GM06990 (cell line): ENCODE results near the gene C11orf42.

Source experiments
- DNase-seq: peaks from one replicate; pipeline ENCODE4 v3.0.0-alpha.2; 2011; ENCODE audit not compliant: insufficient read length; ENCODE audit errors: extremely low read depth
- H3K27me3 ChIP-seq: replicated peaks from 2 replicates; pipeline ENCODE4 v1.6.0; 2011; ENCODE audit warnings: low read length; ENCODE audit not compliant: control insufficient read depth, insufficient read depth
- H3K36me3 ChIP-seq: 2 replicates; pipeline ENCODE4 v1.5.1; 2011; ENCODE audit warnings: low read length; ENCODE audit not compliant: control insufficient read depth, insufficient read depth
- H3K4me3 ChIP-seq: replicated peaks from 2 replicates; pipeline ENCODE4 v1.5.1; 2011; ENCODE audit warnings: low read depth, mild to moderate bottlenecking, control low read depth, low read length
- TF ChIP-seq, protein P1 (sequence below): IDR thresholded peaks from 2 replicates; pipeline ENCODE4 v1.5.1; 2011; ENCODE audit warnings: low read length, control low read depth, mild to moderate bottlenecking, inconsistent platforms; ENCODE audit not compliant: insufficient read depth, poor library complexity, severe bottlenecking

Gene C11orf42

DNA sequence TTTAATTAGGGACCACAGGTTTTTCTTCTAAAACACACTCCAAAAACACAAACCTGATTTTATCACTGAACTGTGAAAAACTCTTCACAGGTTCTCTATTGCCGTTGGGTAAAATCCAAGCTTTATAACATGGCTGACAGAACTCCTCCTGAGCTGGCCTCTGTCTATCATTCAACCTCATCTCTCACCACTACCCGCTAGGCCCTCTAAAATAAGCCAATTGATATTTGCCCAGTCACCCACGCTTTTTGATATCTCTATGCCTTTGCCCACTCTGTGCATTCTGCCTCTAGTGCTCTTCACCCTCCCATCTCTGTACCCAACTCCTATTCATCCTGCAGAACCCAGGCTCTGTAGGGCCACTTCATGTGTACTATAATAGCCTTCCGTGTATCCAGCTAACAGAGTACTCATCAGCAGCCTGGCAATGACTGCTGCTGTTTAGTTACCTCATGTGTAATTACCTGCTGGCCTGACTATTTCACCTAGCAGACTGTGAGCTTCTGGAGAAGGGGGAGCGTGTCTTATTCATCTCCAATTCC lies 32.5 kb downstream of the C11orf42 start:
- Histone ChIP-seq H3K36me3 (no peaks in the 10 kb centered on the region), H3K4me3 (no peak overlapping the region), H3K27me3 (no peaks in the 10 kb centered on the region)
- no peak for DNase-seq
- TF ChIP-seq, protein P1, sequence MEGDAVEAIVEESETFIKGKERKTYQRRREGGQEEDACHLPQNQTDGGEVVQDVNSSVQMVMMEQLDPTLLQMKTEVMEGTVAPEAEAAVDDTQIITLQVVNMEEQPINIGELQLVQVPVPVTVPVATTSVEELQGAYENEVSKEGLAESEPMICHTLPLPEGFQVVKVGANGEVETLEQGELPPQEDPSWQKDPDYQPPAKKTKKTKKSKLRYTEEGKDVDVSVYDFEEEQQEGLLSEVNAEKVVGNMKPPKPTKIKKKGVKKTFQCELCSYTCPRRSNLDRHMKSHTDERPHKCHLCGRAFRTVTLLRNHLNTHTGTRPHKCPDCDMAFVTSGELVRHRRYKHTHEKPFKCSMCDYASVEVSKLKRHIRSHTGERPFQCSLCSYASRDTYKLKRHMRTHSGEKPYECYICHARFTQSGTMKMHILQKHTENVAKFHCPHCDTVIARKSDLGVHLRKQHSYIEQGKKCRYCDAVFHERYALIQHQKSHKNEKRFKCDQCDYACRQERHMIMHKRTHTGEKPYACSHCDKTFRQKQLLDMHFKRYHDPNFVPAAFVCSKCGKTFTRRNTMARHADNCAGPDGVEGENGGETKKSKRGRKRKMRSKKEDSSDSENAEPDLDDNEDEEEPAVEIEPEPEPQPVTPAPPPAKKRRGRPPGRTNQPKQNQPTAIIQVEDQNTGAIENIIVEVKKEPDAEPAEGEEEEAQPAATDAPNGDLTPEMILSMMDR = no peak

DNA sequence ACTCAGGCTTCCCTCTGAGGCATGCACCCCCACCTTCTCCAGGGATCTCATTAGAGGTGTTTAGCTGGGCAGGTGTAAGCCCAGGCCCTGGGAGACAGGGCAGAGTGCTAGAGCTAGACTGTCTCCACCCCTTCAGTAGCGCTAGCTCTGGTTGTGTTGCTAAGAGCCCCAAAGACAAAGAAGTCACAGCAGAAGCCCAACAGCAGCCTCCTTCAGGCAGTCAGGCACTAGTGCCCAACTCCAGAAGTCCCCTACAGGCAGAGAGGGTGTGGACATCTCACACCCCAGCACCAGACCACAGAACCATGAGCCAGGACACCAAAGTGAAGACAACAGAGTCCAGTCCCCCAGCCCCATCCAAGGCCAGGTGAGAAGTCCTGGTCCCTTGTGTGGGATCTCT lies 33.5 kb downstream of the C11orf42 start, which contains the start of gene CNGA4:
CNGA4 (plus strand) TSS at position 188 of the 400 bp plus-strand sequence; CDS start at position 306, 118 bp downstream.
- Histone ChIP-seq H3K27me3 (no peaks in the 10 kb centered on the region), H3K36me3 (no peaks in the 10 kb centered on the region), H3K4me3 (no peak within 1 kb of the TSS)
- TF ChIP-seq, protein P1 = no peak
- DNase-seq = no peak

DNA sequence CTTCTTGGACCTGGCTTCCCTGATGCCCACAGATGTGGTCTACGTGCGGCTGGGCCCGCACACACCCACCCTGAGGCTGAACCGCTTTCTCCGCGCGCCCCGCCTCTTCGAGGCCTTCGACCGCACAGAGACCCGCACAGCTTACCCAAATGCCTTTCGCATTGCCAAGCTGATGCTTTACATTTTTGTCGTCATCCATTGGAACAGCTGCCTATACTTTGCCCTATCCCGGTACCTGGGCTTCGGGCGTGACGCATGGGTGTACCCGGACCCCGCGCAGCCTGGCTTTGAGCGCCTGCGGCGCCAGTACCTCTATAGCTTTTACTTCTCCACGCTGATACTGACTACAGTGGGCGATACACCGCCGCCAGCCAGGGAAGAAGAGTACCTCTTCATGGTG lies 34.8 kb downstream of the C11orf42 start:
- Histone ChIP-seq H3K27me3 (no peaks in the 10 kb centered on the region), H3K36me3 (no peaks in the 10 kb centered on the region), H3K4me3 (no peak overlapping the region)
- TF ChIP-seq, protein P1 = no peak
- DNase-seq = no peak

DNA sequence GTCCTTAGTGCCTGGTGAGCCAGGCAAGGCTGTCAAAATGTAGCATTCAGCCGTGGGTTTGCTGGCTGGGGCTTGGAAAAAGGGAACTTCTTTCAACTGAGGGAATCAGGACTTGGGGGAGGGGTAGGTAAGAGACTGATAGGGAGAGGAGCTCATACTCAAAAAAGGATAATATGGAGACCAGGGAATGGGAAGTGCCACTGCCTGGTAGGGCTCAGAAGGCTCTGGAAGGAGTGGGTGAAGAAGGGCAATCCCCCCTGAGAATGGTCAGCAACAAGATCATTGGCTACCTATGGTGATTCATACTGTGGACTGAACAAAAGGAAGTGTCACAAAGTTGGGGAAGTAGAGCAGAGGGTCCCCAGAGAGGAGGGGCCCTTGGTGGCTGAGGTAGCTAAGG lies 35.4 kb downstream of the C11orf42 start:
- H3K27me3 ChIP-seq = no peaks in the 10 kb centered on the region
- no peaks in the 10 kb centered on the region for H3K36me3 ChIP-seq
- no peak for DNase-seq
- TF ChIP-seq, protein P1 = no peak
- H3K4me3 ChIP-seq = no peak overlapping the region

DNA sequence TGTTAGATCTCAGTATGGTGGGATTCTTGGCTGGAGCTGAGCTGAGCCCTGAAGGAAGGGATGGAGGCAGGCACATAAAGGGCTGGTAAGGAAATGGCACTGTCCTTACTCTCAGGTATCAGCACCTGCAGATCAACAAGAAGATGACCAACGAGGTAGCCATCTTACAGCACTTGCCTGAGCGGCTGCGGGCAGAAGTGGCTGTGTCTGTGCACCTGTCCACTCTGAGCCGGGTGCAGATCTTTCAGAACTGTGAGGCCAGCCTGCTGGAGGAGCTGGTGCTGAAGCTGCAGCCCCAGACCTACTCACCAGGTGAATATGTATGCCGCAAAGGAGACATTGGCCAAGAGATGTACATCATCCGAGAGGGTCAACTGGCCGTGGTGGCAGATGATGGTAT lies 36.0 kb downstream of the C11orf42 start:
- TF ChIP-seq, protein P1 = no peak
- H3K36me3 ChIP-seq = no peaks in the 10 kb centered on the region
- H3K27me3 ChIP-seq = no peaks in the 10 kb centered on the region
- no peak overlapping the region for H3K4me3 ChIP-seq
- no peak for DNase-seq

DNA sequence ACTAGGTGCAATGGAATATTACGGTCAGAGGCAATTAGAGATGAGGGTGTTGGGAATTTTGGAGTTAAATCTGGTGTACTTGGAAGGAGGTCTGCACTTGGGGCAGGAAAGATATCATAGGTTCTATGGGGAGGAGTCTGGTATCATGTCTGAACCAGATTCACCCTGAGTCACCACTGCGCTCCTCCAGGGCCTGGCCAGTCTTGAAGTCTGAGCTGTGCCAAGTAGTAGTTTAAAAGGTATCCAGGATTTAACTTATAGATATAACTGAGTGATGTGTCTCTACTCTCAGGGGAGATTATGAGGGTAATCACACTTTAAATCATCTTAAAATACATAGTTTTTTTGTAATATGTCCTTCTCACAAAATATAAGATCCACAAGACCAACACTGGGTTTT lies 40.2 kb downstream of the C11orf42 start:
- no peak for DNase-seq
- no peaks in the 10 kb centered on the region for H3K36me3 ChIP-seq
- H3K27me3 ChIP-seq = no peaks in the 10 kb centered on the region
- no peak overlapping the region for H3K4me3 ChIP-seq
- TF ChIP-seq, protein P1 = no peak
